ENCODE measurements around the gene TNFAIP8L1. TPM values are rescaled to one million over a fixed set of nuclear protein-coding genes. Genes with fewer than 3 reads are reported as not detected.

TNFAIP8L1 gene
- total RNA-seq, 2 donors from 2014 or later, result 4.0 to 6.2 TPM

- Histone ChIP-seq H3K9me3 (no peaks in the 10 kb centered on the region), H3K4me3 (no peak overlapping the region), H3K27me3 (replicated peaks; ENCODE audit: insufficient read depth) (no peaks in the 10 kb centered on the region), H3K27ac (no peak overlapping the region), H3K36me3 (peaks cover 24 to 25% of the 10 kb centered on the region in 2 donors), H3K4me1 (replicated peaks) (no peaks in the 10 kb centered on the region)
- intact Hi-C loops (cut with DNase I), result no loop called here
- TF ChIP-seq POLR2A (IDR thresholded peaks at IDR 0.05) (no peak), POLR2AphosphoS5 (IDR thresholded peaks at IDR 0.05) (no peak), CTCF (IDR thresholded peaks at IDR 0.05) (no peak)
- DNase-seq (ENCODE audit: low spot score), result no peak
- WGBS, result 81% methylated on average over 13 of the region's 13 CpGs
These were observed 51.0 kb downstream of the TNFAIP8L1 start for GRCh38 chr19:4690361-4690760.

- intact Hi-C loops (cut with DNase I), result no loop called here
- TF ChIP-seq POLR2AphosphoS5 (IDR thresholded peaks at IDR 0.05) (no peak), CTCF (IDR thresholded peaks at IDR 0.05) (no peak), POLR2A (IDR thresholded peaks at IDR 0.05) (no peak)
- Histone ChIP-seq H3K27me3 (replicated peaks; ENCODE audit: insufficient read depth) (no peaks in the 10 kb centered on the region), H3K4me3 (no peak overlapping the region), H3K36me3 (peaks cover 24 to 30% of the 10 kb centered on the region in 2 donors), H3K4me1 (replicated peaks) (no peaks in the 10 kb centered on the region), H3K9me3 (no peaks in the 10 kb centered on the region), H3K27ac (no peak overlapping the region)
- WGBS, result 85% methylated on average over 9 of the region's 9 CpGs
- DNase-seq (ENCODE audit: low spot score), result no peak
These were observed 52.1 kb downstream of the TNFAIP8L1 start for GRCh38 chr19:4691373-4691772.

GRCh38 chr19:4692251-4693077, 53.1 kb downstream of the TNFAIP8L1 start:
- TF ChIP-seq POLR2A (IDR thresholded peaks at IDR 0.05) (no peak), POLR2AphosphoS5 (IDR thresholded peaks at IDR 0.05) (no peak), CTCF (IDR thresholded peaks at IDR 0.05) (no peak)
- Histone ChIP-seq H3K4me1 (replicated peaks) (no peaks in the 10 kb centered on the region), H3K9me3 (no peaks in the 10 kb centered on the region), H3K27ac (no peak overlapping the region), H3K36me3 (peaks cover 23 to 30% of the 10 kb centered on the region in 2 donors), H3K4me3 (no peak overlapping the region), H3K27me3 (replicated peaks; ENCODE audit: insufficient read depth) (no peaks in the 10 kb centered on the region)
- WGBS, result 86% methylated on average over 27 of the region's 27 CpGs
- intact Hi-C loops (cut with DNase I), result no loop called here
- no peak for DNase-seq (ENCODE audit: low spot score)

GRCh38 chr19:4693078-4693350, 53.7 kb downstream of the TNFAIP8L1 start:
- H3K27ac ChIP-seq, result no peak overlapping the region
- no peaks in the 10 kb centered on the region for H3K9me3 ChIP-seq
- no peaks in the 10 kb centered on the region for H3K27me3 ChIP-seq (replicated peaks; ENCODE audit: insufficient read depth)
- H3K4me3 ChIP-seq, result no peak overlapping the region
- DNase-seq (ENCODE audit: low spot score), result no peak
- TF ChIP-seq POLR2AphosphoS5 (IDR thresholded peaks at IDR 0.05), result no peak
- TF ChIP-seq POLR2A (IDR thresholded peaks at IDR 0.05), result no peak
- no peak for TF ChIP-seq CTCF (IDR thresholded peaks at IDR 0.05)
- intact Hi-C loops (cut with DNase I), result no loop called here
- H3K36me3 ChIP-seq, result peaks cover 18 to 30% of the 10 kb centered on the region in 2 donors
- 89% methylated on average over 7 of the region's 7 CpGs for WGBS
- no peaks in the 10 kb centered on the region for H3K4me1 ChIP-seq (replicated peaks)
